SIG-M5 treated with dmso at 0.1 percent for 504 hours (cell line): ENCODE results near the gene LCN15.
"Not testable (repeated sequence)": the region's sequence is repeated elsewhere in the genome, so short reads cannot be mapped to it uniquely, and the experiment has no call there.

ENCODE experiments used
- DNase-seq: peaks from one replicate; lab custom pipeline; 2025; ENCODE audit not compliant: unreplicated experiment; lab: John Stamatoyannopoulos, UW

Gene LCN15

DNA sequence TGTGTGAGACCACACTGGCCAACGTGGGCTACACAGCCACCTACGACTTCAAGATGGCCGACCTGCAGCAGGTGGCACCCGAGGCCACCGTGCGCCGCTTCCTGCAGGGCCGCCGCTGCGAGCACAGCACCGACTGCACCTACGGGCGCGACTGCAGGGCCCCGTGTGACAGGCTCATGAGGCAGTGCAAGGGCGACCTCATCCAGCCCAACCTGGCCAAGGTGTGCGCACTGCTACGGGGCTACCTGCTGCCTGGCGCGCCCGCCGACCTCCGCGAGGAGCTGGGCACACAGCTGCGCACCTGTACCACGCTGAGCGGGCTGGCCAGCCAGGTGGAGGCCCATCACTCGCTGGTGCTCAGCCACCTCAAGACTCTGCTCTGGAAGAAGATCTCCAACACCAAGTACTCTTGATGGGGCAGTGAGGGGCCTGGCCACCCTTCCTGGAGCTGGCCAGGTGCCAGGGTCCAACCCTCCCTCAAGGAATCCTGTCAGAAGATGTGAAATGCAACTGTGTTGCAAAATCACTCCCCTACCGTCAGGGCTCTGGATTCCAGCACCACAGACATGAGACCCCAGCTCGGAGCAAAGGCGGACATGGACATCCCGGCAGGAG, 40.8 kb downstream of the LCN15 start:
- no peak for DNase-seq

GRCh38 chr9:136722969-136723356, 41.4 kb downstream of the LCN15 start:
- DNase-seq: no peak

DNA sequence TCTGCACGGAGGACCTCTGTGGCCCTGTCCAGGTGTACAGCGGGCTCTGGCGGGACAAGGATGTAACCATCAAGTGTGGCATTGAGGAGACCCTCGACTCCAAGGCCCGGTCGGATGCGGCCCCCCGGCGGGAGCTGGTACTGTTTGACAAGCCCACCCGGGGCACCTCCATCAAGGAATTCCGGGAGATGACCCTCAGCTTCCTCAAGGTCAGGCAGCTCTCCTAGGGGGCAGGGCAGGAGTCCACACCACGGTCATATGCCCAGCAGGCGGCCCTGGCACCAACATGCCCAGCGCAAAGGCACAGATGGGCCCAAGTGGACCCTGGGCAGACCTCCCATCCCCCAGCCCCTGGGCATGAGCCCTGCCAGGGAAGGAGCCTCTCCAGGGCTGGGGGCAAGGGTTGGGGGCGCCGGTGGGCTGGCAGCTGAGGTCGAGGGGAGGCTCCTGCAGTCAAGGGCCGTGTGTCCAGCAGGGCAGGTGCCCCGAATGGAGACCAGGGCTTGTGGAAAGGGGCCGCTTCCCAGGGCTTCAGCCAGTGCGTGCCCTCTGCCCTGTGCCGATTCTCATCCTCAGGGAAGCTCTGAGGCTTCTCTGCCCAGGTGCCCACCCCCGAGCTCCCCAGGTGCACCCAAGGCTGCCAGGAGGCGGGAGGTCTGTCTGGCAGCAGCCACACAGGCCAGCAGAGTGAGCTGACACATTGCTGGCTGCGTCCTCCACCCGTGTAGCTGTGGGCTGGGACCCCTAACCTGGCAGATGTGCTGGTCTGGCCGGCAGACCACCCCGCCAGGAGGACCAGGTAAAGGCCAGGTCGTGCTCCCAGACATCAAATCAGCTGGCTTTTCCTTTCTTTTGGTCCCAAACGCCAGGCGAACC, 42.0 kb downstream of the LCN15 start:
- DNase-seq: no peak

GRCh38 chr9:136721339-136722092, 42.8 kb downstream of the LCN15 start:
- no peak for DNase-seq

GRCh38 chr9:136720898-136721338, 43.4 kb downstream of the LCN15 start:
- no peak for DNase-seq

DNA sequence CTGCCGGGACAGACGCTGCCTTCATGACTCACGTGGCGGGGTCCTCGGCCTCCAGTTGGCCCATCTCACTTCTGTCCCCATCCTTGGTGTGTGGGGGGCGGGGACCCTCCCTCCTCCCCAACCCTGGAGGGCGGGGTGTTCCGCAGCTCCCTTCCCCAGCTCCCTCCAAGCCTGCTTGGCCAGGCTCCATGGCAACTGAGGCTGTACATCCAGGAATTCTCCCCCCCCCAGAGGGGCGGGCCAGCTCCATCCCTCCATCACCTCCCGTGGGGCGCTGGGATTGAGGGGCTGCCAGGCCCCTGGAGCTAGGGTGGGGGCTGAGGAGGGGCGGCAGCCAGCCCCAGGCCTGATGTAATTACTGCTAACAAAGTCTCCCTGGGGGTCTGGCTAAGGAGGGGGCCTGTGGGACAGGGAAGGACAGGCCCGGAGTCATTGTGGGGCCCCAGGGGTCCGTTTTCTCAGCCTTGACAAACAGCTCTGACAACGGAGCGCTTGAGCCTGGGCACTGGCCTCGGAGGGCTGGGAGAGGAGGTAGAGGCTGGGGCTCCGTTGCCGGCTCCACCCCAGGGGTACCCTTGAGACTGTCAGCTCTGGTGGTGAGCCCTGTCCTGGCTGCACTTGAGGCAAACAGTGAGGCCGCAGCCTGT, 43.9 kb downstream of the LCN15 start:
- no peak for DNase-seq

DNA sequence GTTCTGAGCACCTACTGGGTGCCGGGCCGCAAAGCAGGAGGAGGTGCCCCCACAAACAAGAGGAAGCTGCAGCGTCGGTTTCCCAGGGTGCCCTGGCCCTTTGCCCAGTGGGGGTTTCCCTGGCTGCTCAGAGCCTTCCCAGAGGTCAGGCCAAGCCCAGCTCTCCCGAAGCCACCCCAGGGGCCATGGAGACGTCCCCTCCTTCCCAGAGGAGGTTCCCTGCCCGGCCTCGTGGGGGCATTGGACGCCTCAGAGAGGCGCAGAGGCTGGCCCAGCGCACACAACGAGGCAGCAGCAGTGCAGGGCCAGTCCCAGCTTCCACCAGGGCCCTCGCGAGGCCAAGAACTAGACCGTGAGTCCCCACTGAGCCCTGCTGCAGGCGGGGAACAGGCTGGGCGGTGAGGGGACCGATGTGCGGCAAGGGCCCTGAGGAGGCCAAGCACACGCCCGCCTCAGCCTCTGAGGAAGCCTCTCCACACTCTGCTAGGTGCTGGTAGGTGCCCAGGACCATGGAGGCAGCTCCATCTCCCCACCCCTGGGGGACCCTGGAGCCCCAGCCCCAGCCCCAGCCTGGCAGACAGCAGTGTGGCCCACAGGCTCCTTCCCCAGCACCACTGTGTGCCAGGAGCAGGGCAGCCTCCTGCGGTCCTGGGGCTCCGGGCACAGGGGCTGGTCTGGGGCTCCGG, 45.0 kb downstream of the LCN15 start:
- no peak for DNase-seq

GRCh38 chr9:136718345-136719194, 45.7 kb downstream of the LCN15 start:
- no peak for DNase-seq

DNA sequence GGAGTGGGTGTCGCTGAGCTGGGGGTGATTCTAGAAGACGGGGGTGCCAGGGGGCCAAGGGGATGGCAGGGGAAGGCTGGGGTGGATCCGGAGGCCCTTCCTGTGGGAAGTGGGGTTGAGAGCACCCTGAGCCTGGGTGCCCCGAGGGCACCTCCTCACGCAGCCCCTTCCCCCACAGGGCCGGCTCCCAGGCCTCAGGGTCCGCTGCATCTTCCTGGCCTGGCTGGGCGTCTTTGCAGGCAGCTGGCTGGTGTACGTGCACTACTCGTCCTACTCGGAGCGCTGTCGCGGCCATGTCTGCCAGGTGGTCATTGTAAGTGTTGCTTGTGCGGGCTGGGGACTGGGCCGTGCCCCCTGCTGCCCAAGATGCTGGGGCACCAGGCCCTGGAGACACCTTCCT, 46.9 kb downstream of the LCN15 start:
- DNase-seq: no peak

- no peak for DNase-seq
Observed at GRCh38 chr9:136714893-136715274, 49.4 kb downstream of the LCN15 start.

DNA sequence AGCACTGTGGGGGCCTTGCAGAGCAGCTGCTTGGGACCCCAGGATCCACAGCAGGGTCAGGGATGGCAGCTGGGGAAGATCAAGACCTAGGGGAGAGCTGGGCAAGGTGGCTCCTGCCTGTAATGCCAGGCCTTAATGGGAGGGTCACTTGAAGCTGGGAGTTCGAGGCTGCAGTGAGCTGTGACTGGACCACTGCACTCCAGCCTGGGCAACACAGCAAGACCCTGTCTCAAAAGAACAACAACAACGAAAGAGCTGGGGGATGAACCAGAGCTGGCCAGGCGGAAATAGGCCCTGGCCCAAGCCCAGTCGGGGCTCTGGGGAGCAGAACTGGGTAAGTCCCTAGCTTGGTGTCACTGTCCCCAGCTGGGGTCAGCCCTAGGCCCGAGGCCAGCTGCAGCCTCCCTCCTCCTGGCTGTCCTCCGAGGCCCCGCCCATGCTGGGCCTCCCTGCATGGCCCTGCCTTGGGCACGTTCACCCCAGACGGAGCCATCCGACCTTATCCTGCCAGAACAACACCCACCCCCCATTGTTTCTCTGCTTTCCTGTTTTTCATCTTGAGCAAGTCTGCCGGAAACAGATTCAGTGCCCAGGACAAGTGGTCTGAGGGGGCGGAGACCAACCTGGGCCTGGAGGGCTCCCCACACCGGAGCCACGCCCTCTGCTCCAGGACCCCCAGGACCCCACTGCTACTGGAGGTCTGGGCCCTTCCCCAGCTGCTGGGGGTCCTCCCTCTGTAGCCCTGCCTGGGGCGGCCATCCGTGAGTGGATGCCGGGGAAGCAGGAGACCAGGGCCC, 50.0 kb downstream of the LCN15 start:
- DNase-seq: no peak

- DNase-seq: no peak
Observed at GRCh38 chr9:136713550-136713949, 50.8 kb downstream of the LCN15 start.

DNA sequence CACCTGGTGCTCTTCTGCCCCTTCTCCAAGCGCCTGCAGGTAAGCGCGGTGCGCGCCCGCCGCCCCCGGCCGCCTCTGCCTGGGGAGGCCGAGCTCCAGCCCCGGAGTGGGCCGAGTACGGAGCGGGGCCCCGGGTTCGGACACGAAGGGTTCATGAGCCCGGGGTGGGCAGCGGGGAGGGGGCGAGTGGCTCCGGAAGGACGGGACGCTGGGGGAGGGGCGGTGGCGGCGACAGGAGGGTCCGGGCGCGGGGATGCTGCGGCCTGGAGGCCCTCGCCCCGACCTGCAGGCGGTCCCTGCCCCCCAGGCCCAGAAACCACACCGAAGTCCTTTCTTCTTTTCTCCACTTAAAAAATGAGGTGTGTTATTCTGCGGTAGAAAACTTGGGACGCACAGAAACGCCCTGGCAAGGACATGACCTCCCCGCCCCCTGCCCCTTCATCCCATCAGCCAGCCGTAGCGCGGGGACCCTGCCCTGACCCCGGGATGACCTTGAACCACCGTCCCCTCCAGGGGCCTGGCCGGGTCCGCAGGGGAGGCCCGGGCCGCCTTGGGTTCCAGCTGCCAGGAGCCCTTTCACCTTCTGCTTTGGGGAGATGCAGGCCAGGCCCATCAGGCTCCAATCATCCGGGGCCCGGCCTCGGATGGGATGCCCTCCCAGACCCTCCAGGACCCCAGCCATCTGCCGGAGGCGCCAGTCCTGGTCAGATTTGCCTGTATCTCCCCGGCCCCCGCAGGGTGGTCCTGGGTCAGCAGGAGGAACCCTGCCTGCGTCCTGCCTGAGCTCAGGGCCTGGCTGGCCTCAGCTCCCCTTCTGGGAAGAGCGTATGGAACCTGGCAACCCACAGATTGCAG, 51.4 kb downstream of the LCN15 start:
- no peak for DNase-seq

GRCh38 chr9:136711751-136712689, 52.3 kb downstream of the LCN15 start, which contains the start of gene DIPK1B:
Gene DIPK1B (plus strand): TSS chr9:136712572. CDS start chr9:136712666, 94 bp downstream.
- DNase-seq: no peak

- DNase-seq: not testable (repeated sequence)
Observed at GRCh38 chr9:136711219-136711648, 53.1 kb downstream of the LCN15 start.

- DNase-seq: no peak
Observed at GRCh38 chr9:136710543-136710942, 53.8 kb downstream of the LCN15 start.
